Pancreas (tissue), 10 donors: Measurements from ENCODE around the gene ABHD4. TPM values are rescaled to one million over a fixed set of nuclear protein-coding genes. Genes with fewer than 3 reads are reported as not detected.

Experiments used
- ATAC-seq, 4 donors: fragments of 200-7000 bp; cut with Tn5 transposase; one replicate each; pipeline versions ENCODE4 v1.8.0 to v1.9.1; 2020; ENCODE audit warnings: mild to moderate bottlenecking in 4 of 4, moderate library complexity in 4 of 4
- DNase-seq, 6 donors: peaks; one replicate each; pipeline ENCODE4 v3.0.0-alpha.2; 2020
- FAIRE-seq: peaks from 2 replicates; lab custom pipeline; 2012; peaks lifted over from hg19 to GRCh38; lab: Jason Lieb, UNC
- H3K27ac ChIP-seq, 4 donors: fragments of 200-600 bp; sonication (generic); 1 replicate in 3 of 4; 2 replicates in 1 of 4; pipeline versions ENCODE4 v1.5.0 to v1.8.0; 2020
- H3K27me3 ChIP-seq, 4 donors: fragments of 200-600 bp; one replicate each; pipeline ENCODE4 v1.8.0; 2021
- H3K36me3 ChIP-seq, 3 donors: fragments of 200-600 bp; sonication (generic) in 1 of 3; one replicate each; pipeline versions ENCODE4 v1.5.0 to v1.8.0; 2020 to 2021
- H3K4me1 ChIP-seq, 3 donors: fragments of 200-600 bp; one replicate each; pipeline ENCODE4 v1.8.0; 2021
- H3K4me3 ChIP-seq, 4 donors: fragments of 200-600 bp; sonication (generic) in 2 of 4; one replicate each; pipeline versions ENCODE4 v1.5.0 to v1.8.0; 2020 to 2021
- H3K9me3 ChIP-seq, 4 donors: fragments of 200-600 bp; one replicate each; pipeline ENCODE4 v1.8.0; 2021
- CTCF ChIP-seq, 4 donors: fragments of 200-600 bp; sonication (generic) in 3 of 4; IDR thresholded peaks; one replicate each; pipeline versions ENCODE4 v1.5.0 to v1.8.0; 2021; ENCODE audit warnings: antibody characterized with exemption in 4 of 4
- WGBS, 2 donors: extraction: QIAGEN DNeasy Blood & Tissue Kit; methylation state at CpG; one replicate each; pipeline ENCODE4 v1.1.7; 2013; 5-methylcytosine and 5-hydroxymethylcytosine counted together
- intact Hi-C, 3 donors: fragments of 100-400 bp; cut with DNase I; formaldehyde crosslinking; loops; one replicate each; pipeline versions ENCODE4 v1.11.1 to v1.14.2; 2022
- polyA plus RNA-seq, 2 donors: library from polyadenylated mRNA; stranded (reverse); fragments of 200-250 nt; gene quantifications; one replicate each; pipeline ENCODE4 v1.2.3, GENCODE V29; 2013
- total RNA-seq, 6 donors: library from RNA; stranded (reverse); fragmentation: NEBNext Ultra II Directional in 4 of 6; extraction: Animal tissue kit (Norgen Biotek cat#: 25700) in 4 of 6; gene quantifications; one replicate each; pipeline versions ENCODE4 v1.2.1 to v1.2.4, GENCODE V29; 2021 to 2023
- donor health status: healthy with polysubstance abuse.
- donor health status: DM: no; HTN: no; CAD: no; lungs with moderate emphysema.
- donor health status: DM: no; HTN: no; CAD: no.
- donor health status: control.
- donor health status: control.
- donor health status: Bipolar disorder and iron deficiency.
- donor health status: DM: yes; HTN: yes; CAD: no.
- donor health status: DM: no; HTN: no; CAD: no.
- donor health status: DM: no; HTN: no; CAD: no.
- donor health status: DM: yes; HTN: yes; CAD: no.

The ABHD4 gene
- total and polyA plus RNA-seq, 8 donors, result 7.6 to 25.9 (median 11.8) TPM

GRCh38 chr14:22566845-22567244 lies 31.3 kb upstream of the ABHD4 start:
- intact Hi-C loops, result no loop called here
- Histone ChIP-seq H3K4me3 (no peak overlapping the region), H3K36me3 (peaks cover 0 to 10% (median 3%) of the 10 kb centered on the region in 3 donors), H3K4me1 (peaks cover 13 to 40% (median 25%) of the 10 kb centered on the region in 3 donors), H3K27ac (no peak overlapping the region), H3K27me3 (no peaks in the 10 kb centered on the region), H3K9me3 (no peaks in the 10 kb centered on the region)
- TF ChIP-seq CTCF (IDR thresholded peaks at IDR 0.05), result no peak
- no peak for DNase-seq
- no peak for FAIRE-seq
- no peak for ATAC-seq
- 51 to 59% methylated on average over 2 of the region's 2 CpGs for WGBS, 2 donors

- peak in 1 of 4 donors; percentile 34 for ATAC-seq
- intact Hi-C loops, result no loop called here
- Histone ChIP-seq H3K4me1 (peaks cover 7 to 40% (median 22%) of the 10 kb centered on the region in 3 donors), H3K4me3 (no peak overlapping the region), H3K9me3 (no peaks in the 10 kb centered on the region), H3K36me3 (peaks cover 0 to 10% (median 3%) of the 10 kb centered on the region in 3 donors), H3K27me3 (no peaks in the 10 kb centered on the region), H3K27ac (no peak overlapping the region)
- no peak for FAIRE-seq
- WGBS, 2 donors, result 93 to 95% methylated on average over 1 of the region's 1 CpG
- no peak for TF ChIP-seq CTCF (IDR thresholded peaks at IDR 0.05)
- DNase-seq, result no peak
These were observed 30.7 kb upstream of the ABHD4 start for GRCh38 chr14:22567437-22567836.

- DNase-seq (no peak), FAIRE-seq (no peak), ATAC-seq (no peak)
- TF ChIP-seq CTCF (IDR thresholded peaks at IDR 0.05), result no peak
- Histone ChIP-seq H3K4me1 (peaks cover 8 to 40% (median 22%) of the 10 kb centered on the region in 3 donors), H3K36me3 (peaks cover 0 to 18% (median 0%) of the 10 kb centered on the region in 3 donors), H3K9me3 (no peaks in the 10 kb centered on the region), H3K4me3 (no peak overlapping the region), H3K27me3 (no peaks in the 10 kb centered on the region), H3K27ac (peak overlapping the region in 1 of 4 donors; percentile 70)
- intact Hi-C loops, result no loop called here
- 79% methylated on average over 6 of the region's 6 CpGs for WGBS, 2 donors
These were observed 28.9 kb upstream of the ABHD4 start for GRCh38 chr14:22569106-22569736.

DNA sequence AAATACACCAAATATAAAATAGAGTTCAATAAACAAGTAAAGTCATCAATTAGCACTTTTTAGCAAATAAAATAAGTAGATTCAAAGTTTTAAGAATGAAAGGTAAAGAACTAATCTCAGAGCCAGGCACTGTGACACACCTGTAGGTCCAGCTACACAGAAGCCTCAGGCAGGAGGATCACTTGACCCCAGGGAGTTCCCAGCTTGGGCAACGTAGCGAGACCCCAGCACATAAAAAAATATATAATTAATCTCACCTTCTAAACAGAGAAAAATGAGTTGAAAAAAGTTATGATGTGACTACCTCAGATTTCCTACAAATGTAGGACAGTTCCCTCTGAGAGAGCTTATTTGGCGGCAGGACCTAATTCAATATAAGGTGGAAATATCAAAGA lies 28.4 kb upstream of the ABHD4 start:
- DNase-seq, result no peak
- Histone ChIP-seq H3K4me1 (peaks cover 8 to 40% (median 22%) of the 10 kb centered on the region in 3 donors), H3K27ac (peak overlapping the region in 1 of 4 donors; percentile 70), H3K27me3 (no peaks in the 10 kb centered on the region), H3K36me3 (peaks cover 0 to 13% (median 0%) of the 10 kb centered on the region in 3 donors), H3K9me3 (no peaks in the 10 kb centered on the region), H3K4me3 (no peak overlapping the region)
- no peak for FAIRE-seq
- no peak for TF ChIP-seq CTCF (IDR thresholded peaks at IDR 0.05)
- intact Hi-C loops, result loop anchor here in 1 of 3 donors (10.0 kb wide), 1 partner anchor 75 kb away; the partner anchor contains the start of gene OR6J1
- 68 to 73% methylated on average over 3 of the region's 3 CpGs for WGBS, 2 donors
- no peak for ATAC-seq
